Measurements from ENCODE around the gene EPHB1.
"Not testable (repeated sequence)": the region's sequence is repeated elsewhere in the genome, so short reads cannot be mapped to it uniquely, and the experiment has no call there.

Gene EPHB1

DNA sequence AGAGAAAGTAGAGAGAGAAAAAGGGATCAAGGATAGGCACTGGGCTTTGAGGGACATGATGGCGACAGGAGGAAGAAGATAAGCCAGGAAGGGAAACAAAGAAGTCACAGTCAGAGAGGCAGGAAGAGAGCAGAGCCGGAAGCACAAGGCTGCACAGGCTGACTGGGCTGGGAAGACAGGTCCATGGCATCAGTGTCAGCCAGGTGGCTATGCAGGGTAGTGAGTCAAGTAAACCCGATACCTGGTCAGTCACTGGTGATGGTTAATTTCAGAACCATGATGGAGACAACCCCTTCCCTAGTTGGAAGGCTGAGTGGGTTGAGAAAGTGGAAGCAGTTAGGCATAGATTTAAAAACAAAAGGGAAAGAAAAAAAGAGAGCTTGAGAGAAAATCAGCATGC is 203.8 kb downstream of the EPHB1 start:
- Histone ChIP-seq H3K36me3 (ENCODE audit: control insufficient read depth, insufficient read depth, low read length) (no peaks in the 10 kb centered on the region), H3K9me3 (ENCODE audit: control insufficient read depth, insufficient read depth, low read length) (no peaks in the 10 kb centered on the region), H3K4me1 (ENCODE audit: control insufficient read depth, insufficient read depth, low read length) (no peaks in the 10 kb centered on the region), H3K4me3 (ENCODE audit: low read depth, low read length) (no peak overlapping the region), H3K27me3 (ENCODE audit: control insufficient read depth, insufficient read depth, low read length) (no peaks in the 10 kb centered on the region), H3K9ac (ENCODE audit: low read depth, low read length) (no peak overlapping the region)

DNA sequence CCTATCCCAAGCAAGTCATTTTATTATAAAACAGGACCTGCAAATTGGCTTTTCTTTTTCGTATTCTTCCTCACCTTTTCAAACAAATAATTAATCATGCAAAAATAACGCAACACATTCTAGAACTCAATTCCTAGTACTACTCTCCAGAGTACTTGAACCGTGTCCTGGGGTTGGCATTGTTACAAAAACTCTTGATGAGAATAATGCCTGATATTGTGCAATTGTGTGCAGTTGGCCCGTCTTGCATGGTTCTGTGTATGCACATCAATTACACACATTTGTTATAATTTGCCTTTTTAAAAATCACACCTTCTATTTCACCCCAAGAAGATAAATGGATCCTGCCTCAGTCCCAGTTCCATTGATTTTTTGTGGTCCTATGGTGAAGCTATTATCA is 205.4 kb downstream of the EPHB1 start:
- Histone ChIP-seq H3K9me3 (ENCODE audit: control insufficient read depth, insufficient read depth, low read length) (no peaks in the 10 kb centered on the region), H3K4me3 (ENCODE audit: low read depth, low read length) (no peak overlapping the region), H3K27me3 (ENCODE audit: control insufficient read depth, insufficient read depth, low read length) (no peaks in the 10 kb centered on the region), H3K9ac (ENCODE audit: low read depth, low read length) (no peak overlapping the region), H3K36me3 (ENCODE audit: control insufficient read depth, insufficient read depth, low read length) (no peaks in the 10 kb centered on the region), H3K4me1 (ENCODE audit: control insufficient read depth, insufficient read depth, low read length) (no peaks in the 10 kb centered on the region)

DNA sequence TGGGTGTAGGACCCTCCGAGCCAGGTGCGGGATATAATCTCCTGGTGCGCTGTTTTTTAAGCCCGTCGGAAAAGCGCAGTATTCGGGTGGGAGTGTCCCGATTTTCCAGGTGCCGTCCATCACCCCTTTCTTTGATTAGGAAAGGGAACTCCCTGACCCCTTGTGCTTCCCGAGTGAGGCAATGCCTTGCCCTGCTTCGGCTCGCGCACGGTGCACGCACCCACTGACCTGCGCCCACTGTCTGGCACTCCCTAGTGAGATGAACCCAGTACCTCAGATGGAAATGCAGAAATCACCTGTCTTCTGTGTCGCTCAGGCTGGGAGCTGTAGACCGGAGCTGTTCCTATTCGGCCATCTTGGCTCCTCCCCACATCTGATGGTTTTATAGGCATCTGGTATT is 210.6 kb downstream of the EPHB1 start:
- H3K4me3 ChIP-seq (ENCODE audit: low read depth, low read length); H3K36me3 ChIP-seq (ENCODE audit: control insufficient read depth, insufficient read depth, low read length); H3K4me1 ChIP-seq (ENCODE audit: control insufficient read depth, insufficient read depth, low read length); H3K9ac ChIP-seq (ENCODE audit: low read depth, low read length); H3K9me3 ChIP-seq (ENCODE audit: control insufficient read depth, insufficient read depth, low read length); H3K27me3 ChIP-seq (ENCODE audit: control insufficient read depth, insufficient read depth, low read length): not testable (repeated sequence)

DNA sequence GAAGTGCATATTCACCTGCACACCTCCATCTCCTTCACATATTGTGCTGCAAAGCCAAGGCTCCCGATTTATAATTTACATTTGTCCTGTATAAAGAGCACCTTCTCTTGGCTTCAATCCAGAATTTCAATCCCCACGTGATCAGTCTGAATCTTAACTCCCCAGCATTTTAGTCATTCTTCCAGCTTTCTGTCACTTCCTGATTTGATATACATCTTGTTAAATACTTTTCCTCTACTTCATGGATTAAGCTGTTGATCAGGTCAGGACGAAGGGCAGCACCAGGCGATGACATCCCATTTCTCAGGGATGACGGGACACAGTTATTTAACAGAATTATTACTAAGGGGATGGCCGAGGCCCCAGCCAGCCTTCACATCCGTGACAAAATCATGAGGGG is 212.5 kb downstream of the EPHB1 start:
- no peaks in the 10 kb centered on the region for H3K9me3 ChIP-seq (ENCODE audit: control insufficient read depth, insufficient read depth, low read length)
- no peak overlapping the region for H3K4me3 ChIP-seq (ENCODE audit: low read depth, low read length)
- no peaks in the 10 kb centered on the region for H3K27me3 ChIP-seq (ENCODE audit: control insufficient read depth, insufficient read depth, low read length)
- H3K9ac ChIP-seq (ENCODE audit: low read depth, low read length): no peak overlapping the region
- no peaks in the 10 kb centered on the region for H3K36me3 ChIP-seq (ENCODE audit: control insufficient read depth, insufficient read depth, low read length)
- H3K4me1 ChIP-seq (ENCODE audit: control insufficient read depth, insufficient read depth, low read length): no peaks in the 10 kb centered on the region

DNA sequence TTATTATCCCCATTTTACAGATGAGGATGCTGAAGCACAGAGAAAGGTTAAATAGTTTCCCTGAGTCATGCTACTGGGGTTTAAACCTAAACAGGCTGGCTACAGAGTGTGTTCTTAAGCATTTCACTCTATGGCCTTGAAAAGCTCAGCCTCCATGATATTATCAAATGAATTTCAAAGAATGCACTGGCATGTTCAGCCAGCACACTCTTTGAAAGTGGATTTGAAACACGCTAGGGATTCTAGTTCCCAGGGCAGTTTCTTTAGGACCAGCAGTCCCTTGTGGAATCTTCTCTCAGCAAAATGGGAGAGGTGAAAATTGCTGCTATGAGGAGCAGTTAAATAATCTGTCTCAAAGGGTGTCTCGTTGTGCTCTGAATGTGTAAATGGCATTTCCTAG is 213.3 kb downstream of the EPHB1 start:
- Histone ChIP-seq H3K27me3 (ENCODE audit: control insufficient read depth, insufficient read depth, low read length) (no peaks in the 10 kb centered on the region), H3K9me3 (ENCODE audit: control insufficient read depth, insufficient read depth, low read length) (no peaks in the 10 kb centered on the region), H3K36me3 (ENCODE audit: control insufficient read depth, insufficient read depth, low read length) (no peaks in the 10 kb centered on the region), H3K4me1 (ENCODE audit: control insufficient read depth, insufficient read depth, low read length) (no peaks in the 10 kb centered on the region), H3K9ac (ENCODE audit: low read depth, low read length) (no peak overlapping the region), H3K4me3 (ENCODE audit: low read depth, low read length) (no peak overlapping the region)

DNA sequence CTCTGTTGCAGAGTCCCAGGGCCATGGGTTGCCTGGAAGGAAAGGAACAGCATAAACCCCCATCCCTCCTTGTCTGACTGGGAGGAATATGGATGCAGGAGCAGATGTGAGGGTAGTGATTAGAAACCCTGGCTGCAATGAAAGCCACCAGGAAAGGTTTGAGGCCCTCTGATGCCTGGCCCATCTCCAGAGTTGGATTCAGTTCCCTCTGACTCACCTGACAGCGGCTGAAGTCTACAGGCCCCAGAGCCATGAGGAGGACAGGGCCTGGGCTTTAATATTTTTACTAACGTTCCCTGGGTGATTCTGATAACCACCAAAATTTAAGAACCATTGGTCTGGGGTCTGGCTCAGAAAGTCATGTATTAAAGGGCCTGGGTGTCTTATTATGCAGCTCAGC is 214.0 kb downstream of the EPHB1 start:
- Histone ChIP-seq H3K36me3 (ENCODE audit: control insufficient read depth, insufficient read depth, low read length) (no peaks in the 10 kb centered on the region), H3K9ac (ENCODE audit: low read depth, low read length) (no peak overlapping the region), H3K4me3 (ENCODE audit: low read depth, low read length) (no peak overlapping the region), H3K4me1 (ENCODE audit: control insufficient read depth, insufficient read depth, low read length) (no peaks in the 10 kb centered on the region), H3K27me3 (ENCODE audit: control insufficient read depth, insufficient read depth, low read length) (no peaks in the 10 kb centered on the region), H3K9me3 (ENCODE audit: control insufficient read depth, insufficient read depth, low read length) (no peaks in the 10 kb centered on the region)

DNA sequence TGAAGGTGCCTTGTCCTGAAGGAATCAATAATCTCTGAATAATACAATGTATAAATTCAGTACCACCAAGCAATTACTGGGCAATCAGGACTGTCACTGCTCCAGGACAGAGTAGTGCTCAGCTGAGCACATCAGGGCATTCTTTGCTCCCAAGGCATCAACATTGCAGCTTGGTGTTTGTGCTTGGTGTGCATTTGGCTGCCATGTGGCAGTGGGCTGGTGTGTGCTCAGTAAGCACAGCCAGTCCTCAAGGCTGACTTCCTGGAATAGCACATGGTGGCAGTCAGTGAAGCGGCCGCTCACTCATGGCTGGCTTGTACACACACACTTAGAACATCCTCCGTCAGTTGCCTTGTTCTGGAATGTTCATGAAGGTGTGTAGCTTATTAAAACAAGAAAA is 217.0 kb downstream of the EPHB1 start:
- no peak overlapping the region for H3K4me3 ChIP-seq (ENCODE audit: low read depth, low read length)
- H3K4me1 ChIP-seq (ENCODE audit: control insufficient read depth, insufficient read depth, low read length): no peaks in the 10 kb centered on the region
- H3K36me3 ChIP-seq (ENCODE audit: control insufficient read depth, insufficient read depth, low read length): no peaks in the 10 kb centered on the region
- H3K27me3 ChIP-seq (ENCODE audit: control insufficient read depth, insufficient read depth, low read length): no peaks in the 10 kb centered on the region
- H3K9ac ChIP-seq (ENCODE audit: low read depth, low read length): no peak overlapping the region
- no peaks in the 10 kb centered on the region for H3K9me3 ChIP-seq (ENCODE audit: control insufficient read depth, insufficient read depth, low read length)

DNA sequence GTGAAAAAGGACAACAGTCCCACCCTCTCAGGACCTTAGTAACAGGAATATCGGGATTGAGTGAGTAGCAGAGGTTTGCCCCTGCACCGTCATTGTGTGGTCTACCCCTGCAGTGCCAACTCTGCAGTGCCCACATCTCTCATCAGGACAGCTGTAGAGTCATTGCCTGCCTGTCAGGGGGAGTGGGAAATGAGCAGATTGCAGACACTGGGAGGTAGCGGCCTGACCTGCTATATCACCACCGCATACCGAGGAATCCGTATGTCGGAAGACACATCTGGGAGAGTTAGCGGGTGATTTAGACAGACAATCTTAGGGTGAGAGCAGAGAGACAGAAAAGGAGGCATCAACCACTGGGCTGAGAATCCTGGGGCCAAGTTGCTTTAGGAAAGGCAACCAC is 218.1 kb downstream of the EPHB1 start:
- no peaks in the 10 kb centered on the region for H3K4me1 ChIP-seq (ENCODE audit: control insufficient read depth, insufficient read depth, low read length)
- no peaks in the 10 kb centered on the region for H3K27me3 ChIP-seq (ENCODE audit: control insufficient read depth, insufficient read depth, low read length)
- H3K9ac ChIP-seq (ENCODE audit: low read depth, low read length): no peak overlapping the region
- H3K36me3 ChIP-seq (ENCODE audit: control insufficient read depth, insufficient read depth, low read length): no peaks in the 10 kb centered on the region
- no peaks in the 10 kb centered on the region for H3K9me3 ChIP-seq (ENCODE audit: control insufficient read depth, insufficient read depth, low read length)
- no peak overlapping the region for H3K4me3 ChIP-seq (ENCODE audit: low read depth, low read length)

DNA sequence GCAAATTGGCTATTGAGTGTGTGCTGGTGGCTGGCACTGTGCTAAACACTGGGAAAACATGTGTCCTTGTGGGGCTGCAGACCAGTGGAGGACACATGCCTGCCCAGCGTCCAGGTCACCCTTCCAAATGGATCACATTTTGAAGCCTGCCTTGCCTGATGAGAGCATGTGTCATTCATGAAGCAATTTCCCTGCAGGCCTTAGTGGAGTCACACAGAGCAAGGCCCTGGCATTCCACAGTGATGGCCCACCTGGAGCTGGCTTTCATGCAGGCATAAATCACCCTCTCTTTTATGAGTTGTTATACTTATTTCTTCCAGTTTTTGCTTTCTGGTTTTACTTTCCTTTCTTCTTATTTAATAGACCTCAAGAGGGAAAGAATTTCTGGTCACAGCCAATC is 219.5 kb downstream of the EPHB1 start:
- Histone ChIP-seq H3K4me3 (ENCODE audit: low read depth, low read length) (no peak overlapping the region), H3K9me3 (ENCODE audit: control insufficient read depth, insufficient read depth, low read length) (no peaks in the 10 kb centered on the region), H3K9ac (ENCODE audit: low read depth, low read length) (no peak overlapping the region), H3K27me3 (ENCODE audit: control insufficient read depth, insufficient read depth, low read length) (no peaks in the 10 kb centered on the region), H3K4me1 (ENCODE audit: control insufficient read depth, insufficient read depth, low read length) (no peaks in the 10 kb centered on the region), H3K36me3 (ENCODE audit: control insufficient read depth, insufficient read depth, low read length) (no peaks in the 10 kb centered on the region)

DNA sequence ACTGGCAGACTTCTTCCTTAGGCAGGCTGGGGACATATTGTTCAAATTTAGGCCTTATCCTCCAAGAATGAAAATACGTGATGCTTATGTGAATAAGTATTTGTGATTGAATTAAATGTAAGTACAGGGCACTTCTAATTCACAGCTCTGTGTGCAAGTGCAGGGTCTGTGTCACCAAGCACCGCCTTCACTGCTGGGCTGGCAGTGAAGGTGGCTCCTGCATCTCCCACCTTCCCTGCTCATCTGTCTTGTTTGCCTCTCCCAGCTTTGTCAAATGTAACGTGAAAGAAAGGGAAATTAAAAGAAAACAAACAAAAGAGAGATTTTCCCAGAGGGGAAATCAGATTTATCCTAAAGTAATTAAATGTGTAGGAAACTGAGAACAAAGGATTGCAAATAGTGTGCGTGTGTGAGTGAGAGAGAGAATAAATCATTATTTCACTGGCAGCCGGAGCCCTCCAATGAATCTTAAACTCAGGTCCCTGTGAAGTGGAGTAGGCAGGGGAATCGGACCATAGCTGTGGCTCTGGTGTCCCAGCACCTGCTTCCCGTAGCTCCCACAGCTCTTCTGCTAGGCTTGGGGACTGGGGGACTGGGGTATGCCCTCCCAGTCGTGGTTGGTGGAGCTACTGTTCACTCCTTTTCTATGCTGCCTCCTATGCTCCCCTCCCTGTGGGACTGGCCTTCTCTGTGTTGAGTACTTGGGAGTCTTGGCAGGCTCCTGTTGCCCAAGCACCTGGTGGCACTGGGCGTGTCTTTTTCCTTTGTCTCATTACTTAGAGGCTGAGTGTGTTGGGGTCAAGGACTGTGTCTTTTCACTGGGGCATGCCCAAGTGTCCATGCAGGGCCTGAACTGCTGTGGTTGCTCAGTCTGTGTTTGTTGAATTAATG is 222.2 kb downstream of the EPHB1 start:
- H3K36me3 ChIP-seq (ENCODE audit: control insufficient read depth, insufficient read depth, low read length): no peaks in the 10 kb centered on the region
- H3K27me3 ChIP-seq (ENCODE audit: control insufficient read depth, insufficient read depth, low read length): no peaks in the 10 kb centered on the region
- H3K4me1 ChIP-seq (ENCODE audit: control insufficient read depth, insufficient read depth, low read length): no peaks in the 10 kb centered on the region
- no peak overlapping the region for H3K9ac ChIP-seq (ENCODE audit: low read depth, low read length)
- no peaks in the 10 kb centered on the region for H3K9me3 ChIP-seq (ENCODE audit: control insufficient read depth, insufficient read depth, low read length)
- H3K4me3 ChIP-seq (ENCODE audit: low read depth, low read length): no peak overlapping the region

DNA sequence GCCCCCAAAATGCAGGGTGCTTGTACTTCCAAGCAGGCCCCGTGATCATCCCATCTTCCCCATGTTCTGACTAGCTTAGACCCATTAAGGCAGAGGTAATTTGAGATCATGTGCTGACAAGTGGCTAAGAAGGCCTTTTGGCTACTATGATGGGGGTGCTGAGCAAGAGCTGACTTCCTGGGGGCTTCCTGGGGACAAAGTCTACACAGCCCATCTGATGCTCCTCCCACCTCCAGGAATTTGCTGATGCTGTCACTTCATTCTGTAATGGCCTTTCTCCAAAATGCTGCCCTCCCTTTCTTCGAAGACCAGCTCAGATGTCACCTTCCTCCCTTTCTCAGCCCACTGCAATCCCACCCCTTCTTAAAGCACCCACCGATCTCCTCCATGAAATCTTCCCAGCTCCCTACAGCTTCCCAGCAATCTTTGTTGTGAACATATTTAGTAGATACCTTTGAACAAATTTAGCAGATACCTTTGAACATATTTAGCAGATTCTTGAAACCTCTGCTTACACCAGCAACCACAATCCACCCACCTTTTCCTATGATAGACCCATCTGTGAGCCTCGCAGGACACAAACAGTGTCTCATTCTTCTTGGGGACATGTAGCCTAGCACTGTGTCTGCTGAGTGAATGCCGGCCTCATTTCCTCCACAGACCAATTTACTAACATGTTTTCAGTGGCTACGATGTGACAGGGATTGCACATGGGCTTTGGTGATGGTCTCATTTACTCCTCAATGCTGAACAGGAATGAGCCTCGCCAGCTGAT is 223.3 kb downstream of the EPHB1 start:
- H3K4me3 ChIP-seq (ENCODE audit: low read depth, low read length): no peak overlapping the region
- H3K27me3 ChIP-seq (ENCODE audit: control insufficient read depth, insufficient read depth, low read length): no peaks in the 10 kb centered on the region
- no peaks in the 10 kb centered on the region for H3K4me1 ChIP-seq (ENCODE audit: control insufficient read depth, insufficient read depth, low read length)
- H3K36me3 ChIP-seq (ENCODE audit: control insufficient read depth, insufficient read depth, low read length): no peaks in the 10 kb centered on the region
- H3K9ac ChIP-seq (ENCODE audit: low read depth, low read length): no peak overlapping the region
- no peaks in the 10 kb centered on the region for H3K9me3 ChIP-seq (ENCODE audit: control insufficient read depth, insufficient read depth, low read length)

DNA sequence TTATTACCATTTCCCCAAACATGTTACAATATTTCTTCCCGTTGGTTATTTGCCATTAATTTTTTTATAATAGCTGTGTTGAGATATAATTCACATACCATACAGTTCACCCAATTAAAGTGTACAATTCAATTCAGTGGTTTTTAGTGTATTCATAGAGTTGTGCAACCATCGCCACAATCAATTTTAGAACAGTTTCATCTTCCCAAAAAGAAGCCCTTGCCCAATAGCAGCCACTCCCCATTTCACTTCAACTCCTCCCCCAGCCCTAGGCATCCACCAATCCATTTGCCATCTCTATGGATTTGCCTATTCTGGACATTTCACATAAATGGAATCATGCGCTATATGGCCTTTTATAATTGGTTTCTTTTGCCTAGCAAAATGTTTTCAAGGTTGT is 225.1 kb downstream of the EPHB1 start:
- H3K36me3 ChIP-seq (ENCODE audit: control insufficient read depth, insufficient read depth, low read length): no peaks in the 10 kb centered on the region

More for the DNA sequence above, 225.1 kb downstream of the EPHB1 start:
- no peaks in the 10 kb centered on the region for H3K27me3 ChIP-seq (ENCODE audit: control insufficient read depth, insufficient read depth, low read length)
- no peak overlapping the region for H3K9ac ChIP-seq (ENCODE audit: low read depth, low read length)
- H3K4me1 ChIP-seq (ENCODE audit: control insufficient read depth, insufficient read depth, low read length): no peaks in the 10 kb centered on the region
- no peaks in the 10 kb centered on the region for H3K9me3 ChIP-seq (ENCODE audit: control insufficient read depth, insufficient read depth, low read length)
- H3K4me3 ChIP-seq (ENCODE audit: low read depth, low read length): no peak overlapping the region
